Dermis lymphatic vessel endothelial cell (primary cell): Measurements from ENCODE around the gene ZNF747. TPM values are rescaled to one million over a fixed set of nuclear protein-coding genes. Genes with fewer than 3 reads are reported as not detected.

Experiments
- total RNA-seq: library from RNA; depleted of rRNA; stranded (reverse); fragments of >200 nt; gene quantifications from 2 replicates; pipeline ENCODE4 v1.2.1, GENCODE V29; 2014

The ZNF747 gene
- 6.8 and 8.1 TPM in 2 replicates for total RNA-seq

DNA sequence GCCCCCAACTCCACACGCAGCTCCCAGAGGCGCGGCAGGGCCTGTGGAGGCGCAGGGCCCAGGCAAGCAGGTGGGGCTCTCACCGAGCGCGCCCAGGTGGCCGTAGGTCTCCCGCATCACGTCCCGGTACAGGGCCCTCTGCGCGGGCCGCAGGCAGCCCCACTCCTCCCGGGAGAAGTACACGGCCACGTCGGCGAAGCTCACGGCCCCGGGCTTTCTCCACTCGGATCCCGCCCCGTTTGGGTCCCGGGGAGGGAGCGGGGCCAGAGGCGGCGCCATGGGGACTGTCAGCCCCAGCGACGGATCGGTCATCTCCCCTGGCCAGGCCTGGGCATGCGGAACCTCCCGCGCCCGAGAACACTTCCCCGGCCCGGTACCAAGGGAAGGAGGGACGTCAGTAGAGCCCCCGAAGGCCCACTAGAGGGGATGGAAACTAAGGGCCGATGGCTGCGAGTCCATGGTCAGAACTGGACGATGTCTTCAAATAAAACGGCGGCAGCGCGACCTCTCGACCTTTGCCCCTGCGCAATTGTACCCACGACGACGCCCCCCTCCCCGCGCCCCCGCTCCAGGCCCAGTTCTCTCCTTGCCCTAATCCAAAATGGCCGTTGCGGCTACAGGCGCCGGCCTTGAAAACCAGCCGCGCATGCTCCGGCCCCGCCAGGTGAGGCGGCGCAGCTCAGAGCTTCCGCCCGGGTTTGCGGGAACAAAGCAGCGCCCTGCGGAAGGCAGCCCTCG lies at the start of gene ZNF747:
Gene ZNF747 (minus strand): TSS at position 491 of the 738 bp plus-strand sequence. CDS start 179 bp downstream, at position 312.

GRCh38 chr16:30571445-30572322 lies 37.0 kb upstream of the ZNF747 start, which contains the start of gene ZNF688:
ZNF688 (minus strand) TSS chr16:30571714; CDS start chr16:30571629, 85 bp downstream.

GRCh38 chr16:30557957-30558788 lies 23.5 kb upstream of the ZNF747 start, which contains the start of gene ZNF764:
ZNF764 (minus strand) TSS chr16:30558374; CDS start chr16:30558182, 192 bp downstream.

GRCh38 chr16:30526137-30526822 lies 8.4 kb downstream of the ZNF747 start, which contains the start of gene ZNF768:
ZNF768 (minus strand) TSS chr16:30526566; CDS start chr16:30526413, 153 bp downstream.

Other genes starting within 250 kb of the ZNF747 start
- gene CD2BP2, start 179.6 kb downstream of the ZNF747 start, total RNA-seq: 33.8 and 39.9 TPM in 2 replicates
- 18.0 and 21.6 TPM in 2 replicates for gene TBC1D10B, start 164.4 kb downstream of the ZNF747 start, total RNA-seq
- not detected in 2 replicates for gene MYL11, start 160.1 kb downstream of the ZNF747 start, total RNA-seq
- 0.11 TPM in 1 of 2 replicates, not detected in the other for gene SEPTIN1, start 152.3 kb downstream of the ZNF747 start, total RNA-seq
- 11.8 and 19.3 TPM in 2 replicates for gene ZNF48, start 139.4 kb downstream of the ZNF747 start, total RNA-seq
- 8.0 and 13.7 TPM in 2 replicates for gene ZNF771, start 127.3 kb downstream of the ZNF747 start, total RNA-seq
- gene DCTPP1, start 104.8 kb downstream of the ZNF747 start, total RNA-seq: 95.3 and 120 TPM in 2 replicates
- gene SEPHS2, start 89.0 kb downstream of the ZNF747 start, total RNA-seq: 23.4 and 23.7 TPM in 2 replicates
- under 0.01 TPM in 1 of 2 replicates, not detected in the other for gene ITGAL, start 62.1 kb downstream of the ZNF747 start, total RNA-seq
- 14.8 and 15.3 TPM in 2 replicates for gene ZNF768, start 8.3 kb downstream of the ZNF747 start, total RNA-seq
- 3.1 and 4.6 TPM in 2 replicates for gene ZNF764, start 23.5 kb upstream of the ZNF747 start, total RNA-seq
- 5.8 and 9.4 TPM in 2 replicates for gene ZNF688, start 36.9 kb upstream of the ZNF747 start, total RNA-seq
- 8.3 and 12.4 TPM in 2 replicates for gene ZNF785, start 50.8 kb upstream of the ZNF747 start, total RNA-seq
- gene ZNF689, start 75.5 kb upstream of the ZNF747 start, total RNA-seq: 4.0 and 4.5 TPM in 2 replicates
- 3.8 and 5.5 TPM in 2 replicates for gene PRR14, start 116.1 kb upstream of the ZNF747 start, total RNA-seq
- 13.9 and 14.2 TPM in 2 replicates for gene FBRS, start 123.6 kb upstream of the ZNF747 start, total RNA-seq
- gene SRCAP, start 164.3 kb upstream of the ZNF747 start, total RNA-seq: 27.6 TPM in 2 replicates
- 12.3 and 17.4 TPM in 2 replicates for gene PHKG2, start 213.6 kb upstream of the ZNF747 start, total RNA-seq
- gene CFAP119, start 227.2 kb upstream of the ZNF747 start, total RNA-seq: 0.54 and 1.1 TPM in 2 replicates
- 34.4 and 52.9 TPM in 2 replicates for gene RNF40, start 227.5 kb upstream of the ZNF747 start, total RNA-seq